GM23338 (cell line): Measurements from ENCODE around the gene LRMDA. TPM values are rescaled to one million over a fixed set of nuclear protein-coding genes. Genes with fewer than 3 reads are reported as not detected.

Experiments used
- ATAC-seq: fragments of 200-7000 bp; cut with Tn5 transposase; 3 replicates; pipeline ENCODE4 v1.9.1; 2020
- DNase-seq: peaks from one replicate; pipeline ENCODE4 v3.0.0-alpha.2; 2015; ENCODE audit warnings: low spot score
- H2AFZ ChIP-seq: fragments of 200-600 bp; sonication (generic); 2 replicates; pipeline ENCODE4 v1.8.0; 2016; ENCODE audit warnings: antibody characterized with exemption, mild to moderate bottlenecking, moderate library complexity
- H3F3A ChIP-seq: fragments of 200-600 bp; sonication (generic); replicated peaks from 2 replicates; pipeline ENCODE4 v1.8.0; 2017; ENCODE audit warnings: antibody characterized with exemption, mixed run types, low read depth
- H3K27ac ChIP-seq: fragments of 200-600 bp; sonication (generic); 2 replicates; pipeline ENCODE4 v1.6.1; 2016; ENCODE audit warnings: low read depth
- H3K27me3 ChIP-seq: fragments of 200-600 bp; sonication (generic); 2 replicates; pipeline ENCODE4 v1.8.0; 2016; ENCODE audit warnings: mild to moderate bottlenecking, mixed run types, moderate library complexity; ENCODE audit not compliant: insufficient read depth
- H3K36me3 ChIP-seq: fragments of 200-600 bp; sonication (generic); 2 replicates; pipeline ENCODE4 v1.8.0; 2016; ENCODE audit warnings: mild to moderate bottlenecking; ENCODE audit not compliant: insufficient read depth
- H3K4me1 ChIP-seq: fragments of 200-600 bp; sonication (generic); 2 replicates; pipeline ENCODE4 v1.8.0; 2016; ENCODE audit warnings: mild to moderate bottlenecking, moderate library complexity; ENCODE audit not compliant: insufficient read depth
- H3K4me2 ChIP-seq: fragments of 200-600 bp; sonication (generic); 2 replicates; pipeline ENCODE4 v1.7.1; 2017; ENCODE audit warnings: mixed run types
- H3K4me3 ChIP-seq: fragments of 200-600 bp; sonication (generic); 2 replicates; pipeline ENCODE4 v1.6.1; 2016; ENCODE audit warnings: mixed run types
- H3K79me2 ChIP-seq: fragments of 200-600 bp; sonication (generic); replicated peaks from 2 replicates; pipeline ENCODE4 v1.8.0; 2017; ENCODE audit warnings: mild to moderate bottlenecking; ENCODE audit not compliant: insufficient read depth
- H3K9me2 ChIP-seq: fragments of 200-600 bp; sonication (generic); 2 replicates; pipeline ENCODE4 v1.8.0; 2017; ENCODE audit not compliant: insufficient read depth
- H4K20me1 ChIP-seq: fragments of 200-600 bp; sonication (generic); replicated peaks from 2 replicates; pipeline ENCODE4 v1.8.0; 2017; ENCODE audit warnings: mild to moderate bottlenecking; ENCODE audit not compliant: insufficient read depth
- H3K27ac Mint-ChIP-seq: 2 replicates; pipeline ENCODE4 v1.8.0; 2020; ENCODE audit warnings: inconsistent platforms, mild to moderate bottlenecking, moderate library complexity, mixed read lengths
- H3K27me3 Mint-ChIP-seq: 3 replicates; pipeline ENCODE4 v1.8.0; 2022; ENCODE audit warnings: low read depth, mild to moderate bottlenecking, moderate library complexity, mixed read lengths, inconsistent platforms; ENCODE audit not compliant: insufficient read depth, poor library complexity
- H3K36me3 Mint-ChIP-seq: 3 replicates; pipeline ENCODE4 v1.8.0; 2021; ENCODE audit warnings: low read depth, mild to moderate bottlenecking, inconsistent platforms, moderate library complexity, mixed read lengths
- H3K4me1 Mint-ChIP-seq: 3 replicates; pipeline ENCODE4 v1.8.0; 2020; ENCODE audit warnings: mild to moderate bottlenecking, inconsistent platforms, mixed read lengths
- H3K4me3 Mint-ChIP-seq: 3 replicates; pipeline ENCODE4 v1.8.0; 2021; ENCODE audit warnings: moderate library complexity, mild to moderate bottlenecking, inconsistent platforms, mixed read lengths
- H3K9me3 Mint-ChIP-seq: 3 replicates; pipeline ENCODE4 v1.8.0; 2020; ENCODE audit warnings: moderate library complexity, mild to moderate bottlenecking, inconsistent platforms, mixed read lengths
- CREB1 ChIP-seq: fragments of 250-450 bp; sonication (Bioruptor Pico); IDR thresholded peaks from 2 replicates; pipeline ENCODE4 v1.5.0; 2020; ENCODE audit warnings: low read depth, mild to moderate bottlenecking, moderate library complexity
- EZH2 ChIP-seq: fragments of 200-600 bp; sonication (generic); IDR thresholded peaks from one replicate; pipeline ENCODE4 v1.8.0; 2017; ENCODE audit warnings: antibody characterized with exemption, mild to moderate bottlenecking, low read depth; ENCODE audit not compliant: unreplicated experiment
- EZH2phosphoT487 ChIP-seq: fragments of 200-600 bp; sonication (generic); IDR thresholded peaks from one replicate; pipeline ENCODE4 v1.8.1; 2018; ENCODE audit warnings: antibody characterized with exemption; ENCODE audit not compliant: unreplicated experiment
- POLR2AphosphoS5 ChIP-seq: IDR thresholded peaks from 2 replicates; pipeline ENCODE4 v1.6.1; 2016; ENCODE audit warnings: antibody characterized with exemption, low read depth
- STAT1 ChIP-seq: IDR thresholded peaks from one replicate; pipeline ENCODE4 v1.6.1; 2016; ENCODE audit warnings: antibody characterized with exemption; ENCODE audit not compliant: unreplicated experiment
- ZNF114 ChIP-seq: fragments of 250-450 bp; sonication (Bioruptor Pico); IDR thresholded peaks from 2 replicates; pipeline ENCODE4 v1.5.0; 2020; ENCODE audit warnings: mild to moderate bottlenecking, moderate library complexity
- ZNF331 ChIP-seq: fragments of 250-450 bp; sonication (Bioruptor Pico); IDR thresholded peaks from 2 replicates; pipeline ENCODE4 v1.5.0; 2020; ENCODE audit warnings: low read depth, mild to moderate bottlenecking, moderate library complexity
- polyA plus RNA-seq: library from polyadenylated mRNA; unstranded; fragments of >200 nt; fragmentation: Nextera tagmentation; extraction: Ambion mirVana; gene quantifications from 2 replicates; pipeline ENCODE4 v1.2.1, GENCODE V29; 2016
- total RNA-seq: library from RNA; depleted of rRNA; stranded (reverse); fragments of >200 nt; shearing (Covaris generic); gene quantifications from 2 replicates; pipeline ENCODE4 v1.2.3, GENCODE V29; 2014
- TF ChIP-seq, protein P1 (sequence below), 2 experiments: fragments of 200-600 bp in 1 of 2; sonication (generic) in 1 of 2; conservative IDR thresholded peaks; 2 replicates each; pipeline versions ENCODE4 v1.5.1 to v1.6.1; 2016 to 2017; ENCODE audit warnings: antibody characterized with exemption in 2 of 2, low read depth in 2 of 2, mild to moderate bottlenecking in 2 of 2, moderate library complexity in 1 of 2

LRMDA gene
- total and polyA plus RNA-seq, 2 experiments from 2014 or later, result 0.90 to 1.8 TPM

- no peaks in the 10 kb centered on the region for H3K36me3 ChIP-seq
- TF ChIP-seq STAT1 (no peak), EZH2phosphoT487 (peak; percentile 49), POLR2AphosphoS5 (no peak), ZNF331 (no peak), EZH2 (peak; percentile 82), CREB1 (no peak)
- H3K4me2 ChIP-seq, result peak overlapping the region; percentile 85
- H3K4me1 ChIP-seq, result peaks cover 22% of the 10 kb centered on the region
- ATAC-seq (peak; percentile 3), DNase-seq (peak; percentile 63)
- H3K79me2 ChIP-seq, result no peaks in the 10 kb centered on the region
- Mint-ChIP-seq H3K36me3 (peaks cover 2% of the 10 kb centered on the region; the same call in 1 of the 3 replicates), H3K4me3 (peak overlapping the region; percentile 66), H3K27me3 (peaks cover 91% of the 10 kb centered on the region), H3K9me3 (peaks cover 3% of the 10 kb centered on the region; the same call in 2 of the 3 replicates), H3K4me1 (peaks cover 18% of the 10 kb centered on the region), H3K27ac (no peak overlapping the region)
- H3K4me3 ChIP-seq, result peak overlapping the region; percentile 60
- no peaks in the 10 kb centered on the region for H3F3A ChIP-seq
- peak overlapping the region; percentile 95 for H2AFZ ChIP-seq
- H3K9me2 ChIP-seq, result no peaks in the 10 kb centered on the region
- peaks cover 100% of the 10 kb centered on the region for H3K27me3 ChIP-seq
- H4K20me1 ChIP-seq, result peaks cover 8% of the 10 kb centered on the region
- no peak overlapping the region for H3K27ac ChIP-seq
Observed at GRCh38 chr10:75396631-75397495, 34.6 kb upstream of the LRMDA start.

- Histone ChIP-seq H2AFZ (no peak overlapping the region), H4K20me1 (peaks cover 8% of the 10 kb centered on the region), H3K4me2 (peak overlapping the region; percentile 85), H3K4me1 (peaks cover 24% of the 10 kb centered on the region), H3K9me2 (no peaks in the 10 kb centered on the region), H3K4me3 (peak overlapping the region; percentile 60), H3K27ac (no peak overlapping the region), H3K27me3 (peaks cover 98% of the 10 kb centered on the region), H3K79me2 (no peaks in the 10 kb centered on the region), H3F3A (peaks cover 3% of the 10 kb centered on the region; the same call in 1 of the 2 replicates), H3K36me3 (no peaks in the 10 kb centered on the region)
- peaks cover 2% of the 10 kb centered on the region; the same call in 1 of the 3 replicates for H3K36me3 Mint-ChIP-seq
- no peak overlapping the region for H3K27ac Mint-ChIP-seq
- peak; percentile 43 for DNase-seq
- H3K4me3 Mint-ChIP-seq, result peak overlapping the region; percentile 70
- ATAC-seq, result no peak
- no peak for TF ChIP-seq POLR2AphosphoS5
- peak; percentile 85 for TF ChIP-seq EZH2
- peak; percentile 81 for TF ChIP-seq EZH2phosphoT487
- peaks cover 93% of the 10 kb centered on the region for H3K27me3 Mint-ChIP-seq
- H3K9me3 Mint-ChIP-seq, result peaks cover 3% of the 10 kb centered on the region; the same call in 2 of the 3 replicates
- H3K4me1 Mint-ChIP-seq, result peaks cover 18% of the 10 kb centered on the region
Observed at GRCh38 chr10:75397496-75398199, 33.8 kb upstream of the LRMDA start.

GRCh38 chr10:75398200-75398691, 33.2 kb upstream of the LRMDA start:
- peak overlapping the region; percentile 70; the same call in 2 of the 3 replicates for H3K4me3 Mint-ChIP-seq
- peak overlapping the region; percentile 65 for H3K4me3 ChIP-seq
- no peak overlapping the region for H3K27ac Mint-ChIP-seq
- peaks cover 2% of the 10 kb centered on the region; the same call in 1 of the 3 replicates for H3K36me3 Mint-ChIP-seq
- no peak for ATAC-seq
- H3K79me2 ChIP-seq, result no peaks in the 10 kb centered on the region
- no peaks in the 10 kb centered on the region for H3K36me3 ChIP-seq
- peaks cover 20% of the 10 kb centered on the region for H3K4me1 Mint-ChIP-seq
- H3K27ac ChIP-seq, result no peak overlapping the region
- peak; percentile 60 for TF ChIP-seq EZH2
- TF ChIP-seq EZH2phosphoT487, result no peak
- TF ChIP-seq, protein P1, sequence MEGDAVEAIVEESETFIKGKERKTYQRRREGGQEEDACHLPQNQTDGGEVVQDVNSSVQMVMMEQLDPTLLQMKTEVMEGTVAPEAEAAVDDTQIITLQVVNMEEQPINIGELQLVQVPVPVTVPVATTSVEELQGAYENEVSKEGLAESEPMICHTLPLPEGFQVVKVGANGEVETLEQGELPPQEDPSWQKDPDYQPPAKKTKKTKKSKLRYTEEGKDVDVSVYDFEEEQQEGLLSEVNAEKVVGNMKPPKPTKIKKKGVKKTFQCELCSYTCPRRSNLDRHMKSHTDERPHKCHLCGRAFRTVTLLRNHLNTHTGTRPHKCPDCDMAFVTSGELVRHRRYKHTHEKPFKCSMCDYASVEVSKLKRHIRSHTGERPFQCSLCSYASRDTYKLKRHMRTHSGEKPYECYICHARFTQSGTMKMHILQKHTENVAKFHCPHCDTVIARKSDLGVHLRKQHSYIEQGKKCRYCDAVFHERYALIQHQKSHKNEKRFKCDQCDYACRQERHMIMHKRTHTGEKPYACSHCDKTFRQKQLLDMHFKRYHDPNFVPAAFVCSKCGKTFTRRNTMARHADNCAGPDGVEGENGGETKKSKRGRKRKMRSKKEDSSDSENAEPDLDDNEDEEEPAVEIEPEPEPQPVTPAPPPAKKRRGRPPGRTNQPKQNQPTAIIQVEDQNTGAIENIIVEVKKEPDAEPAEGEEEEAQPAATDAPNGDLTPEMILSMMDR (conservative IDR thresholded peaks at IDR 0.05; ENCODE audit: low read depth in 2 of 2), result no peak
- no peak for TF ChIP-seq POLR2AphosphoS5
- no peak for TF ChIP-seq CREB1
- no peak for TF ChIP-seq ZNF114 (CRISPR knock-in tag)
- H3K4me2 ChIP-seq, result peak overlapping the region; percentile 85
- H3K27me3 ChIP-seq, result peaks cover 98% of the 10 kb centered on the region
- DNase-seq, result no peak
- H4K20me1 ChIP-seq, result peaks cover 8% of the 10 kb centered on the region
- H2AFZ ChIP-seq, result peak overlapping the region; percentile 69; the same call in 1 of the 2 replicates
- peaks cover 96% of the 10 kb centered on the region for H3K27me3 Mint-ChIP-seq
- peaks cover 28% of the 10 kb centered on the region for H3K4me1 ChIP-seq
- peaks cover 3% of the 10 kb centered on the region; the same call in 2 of the 3 replicates for H3K9me3 Mint-ChIP-seq
- no peaks in the 10 kb centered on the region for H3K9me2 ChIP-seq
- peaks cover 9% of the 10 kb centered on the region; the same call in 1 of the 2 replicates for H3F3A ChIP-seq
